ENCODE results near the gene DPH7.
"Not testable (repeated sequence)": the region's sequence is repeated elsewhere in the genome, so short reads cannot be mapped to it uniquely, and the experiment has no call there.

Gene DPH7

DNA sequence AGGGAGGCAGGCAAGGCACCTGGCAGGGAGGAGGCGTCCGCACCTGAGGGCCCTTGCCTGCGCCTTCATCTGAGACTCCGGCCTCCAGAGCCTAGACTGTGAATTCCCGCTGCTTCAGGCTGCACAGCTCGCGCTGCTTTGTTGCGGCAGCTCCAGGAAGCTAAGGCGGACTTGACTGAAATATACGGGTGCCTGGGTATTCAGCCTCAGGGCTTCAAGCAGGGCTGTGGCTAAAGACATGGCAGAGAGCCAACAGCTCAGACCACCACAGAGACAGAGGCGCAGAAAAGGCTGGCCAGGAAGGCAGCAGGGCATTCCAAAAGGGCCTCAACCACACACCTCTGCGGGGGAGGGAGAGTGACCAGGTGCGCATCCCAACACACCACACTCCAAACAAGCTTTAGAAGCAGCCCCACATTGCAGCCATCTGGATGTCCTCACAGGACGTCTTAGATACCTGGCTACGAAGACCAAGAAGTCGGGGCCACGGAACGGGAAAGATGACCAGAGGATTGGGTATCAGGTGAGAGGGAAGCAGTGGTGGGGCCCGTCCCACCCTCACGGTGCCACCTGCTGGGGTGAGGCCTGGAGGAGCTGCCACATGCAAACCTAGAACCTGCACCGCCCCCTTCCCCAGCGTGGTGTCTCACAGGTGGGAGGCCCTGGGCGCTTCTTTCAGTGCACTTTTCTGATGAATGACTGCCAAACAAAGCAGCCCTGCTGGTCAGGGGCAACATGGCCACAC, 1.7 kb upstream of the DPH7 start:
- DNase-seq: no peak

DNA sequence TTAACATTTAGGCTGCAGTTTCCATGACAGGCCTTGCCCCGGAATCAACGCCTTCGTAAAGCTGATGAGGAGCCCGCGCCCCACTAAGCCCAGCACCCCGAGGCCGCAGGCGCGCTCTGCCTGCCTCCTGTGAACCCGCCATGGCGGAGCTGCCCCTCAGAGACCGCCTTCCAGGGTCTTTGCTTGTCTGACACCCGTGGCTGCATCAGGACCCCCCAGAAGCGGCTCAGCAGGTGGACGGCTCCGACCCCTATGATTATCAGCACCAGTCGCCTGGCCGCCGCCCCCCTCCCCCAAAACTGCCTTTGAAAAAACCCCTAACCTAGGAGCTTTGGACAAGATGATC, 507 bp upstream of the DPH7 start:
- DNase-seq: no peak

DNA sequence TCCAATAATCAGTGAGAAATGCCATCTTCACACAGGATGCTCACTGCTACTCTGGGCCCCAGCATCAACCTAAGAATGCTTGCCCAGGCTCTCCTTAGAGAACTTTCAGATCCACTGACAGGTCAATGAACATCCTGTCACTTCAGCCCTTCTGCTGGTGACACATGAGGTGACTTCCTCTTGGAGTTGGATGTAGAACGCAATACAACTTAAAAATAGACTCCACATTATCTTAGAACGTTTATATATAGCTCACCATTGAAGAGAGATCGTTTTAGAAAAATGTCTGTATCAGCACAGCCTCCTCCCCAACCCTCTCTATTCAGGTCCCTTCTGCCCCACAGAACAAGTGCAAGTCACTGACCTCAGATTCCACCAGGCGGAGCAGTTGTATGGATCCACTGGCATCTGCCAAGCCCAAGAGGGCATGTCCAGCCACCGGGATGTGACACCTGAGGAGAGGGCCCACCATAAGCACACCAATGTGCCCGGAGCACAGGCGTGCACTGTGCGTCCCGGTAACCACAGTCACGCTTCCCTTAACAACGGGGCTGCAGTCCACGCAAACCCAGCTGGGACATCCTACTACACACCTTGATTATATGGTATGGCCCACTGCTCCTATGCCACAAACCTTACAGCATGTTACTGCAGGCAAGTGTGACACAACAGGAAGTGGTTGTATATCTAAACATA, 2.9 kb downstream of the DPH7 start:
- DNase-seq: no peak

DNA sequence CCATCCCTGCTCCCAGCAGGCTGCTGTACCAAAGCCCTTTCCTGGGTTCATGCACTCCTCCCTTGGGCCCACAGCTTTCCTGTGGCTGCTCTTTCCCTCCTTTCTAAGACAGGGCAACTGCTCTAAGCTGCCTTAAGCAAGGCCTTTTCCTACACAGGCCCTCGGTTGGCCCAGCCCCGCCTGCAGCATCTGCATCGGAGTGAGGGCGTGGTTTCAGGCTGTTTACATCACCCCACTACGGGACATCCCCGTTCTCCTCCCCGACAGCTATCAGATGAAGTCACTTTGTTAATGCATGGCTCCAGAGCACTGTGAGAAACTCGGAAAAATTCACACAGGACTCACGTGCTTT, 3.4 kb downstream of the DPH7 start:
- peak; percentile 25 for DNase-seq

GRCh38 chr9:137574192-137574591, 4.5 kb downstream of the DPH7 start:
- DNase-seq: no peak

DNA sequence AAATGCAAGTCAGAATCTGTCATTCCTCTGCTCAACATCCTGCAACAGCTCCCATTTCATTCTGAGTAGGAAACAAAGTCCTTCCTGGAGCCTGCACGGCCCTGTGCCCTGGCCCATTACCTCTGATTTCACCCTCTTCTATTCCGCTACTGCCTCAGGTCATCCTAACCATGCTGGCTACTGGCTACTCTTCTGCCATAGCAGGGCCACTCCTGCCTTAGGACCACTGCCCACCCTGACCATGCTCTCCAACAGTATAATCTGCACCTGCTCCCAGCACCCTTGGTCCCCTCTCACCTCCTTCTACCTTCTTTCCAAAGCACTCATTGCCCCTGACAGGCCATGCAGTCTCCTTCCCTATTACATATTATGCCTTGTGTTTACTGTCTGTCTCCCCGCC, 8.2 kb downstream of the DPH7 start:
- no peak for DNase-seq

DNA sequence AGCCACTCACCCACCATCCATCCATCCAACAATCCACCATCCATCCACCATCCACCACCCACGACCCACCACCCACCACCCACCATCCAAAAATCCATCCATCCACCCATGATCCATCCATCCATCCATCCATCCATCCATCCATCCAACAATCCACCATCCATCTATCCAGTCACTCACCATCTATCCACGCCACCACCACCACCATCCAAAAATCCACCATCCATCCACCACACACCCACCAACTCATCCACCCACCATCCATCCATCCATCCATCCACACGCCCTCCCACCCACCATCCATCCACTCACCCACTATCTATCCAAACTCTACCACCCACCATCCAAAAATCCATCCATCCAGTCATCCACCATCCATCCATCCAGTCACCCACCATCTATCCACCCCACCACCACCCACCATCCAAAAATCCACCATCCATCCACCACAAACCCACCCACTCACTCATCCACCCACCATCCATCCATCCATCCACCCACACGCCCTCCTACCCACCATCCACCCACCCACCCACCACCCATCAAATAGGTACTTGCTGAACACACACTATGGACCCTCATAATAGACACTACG, 9.0 kb downstream of the DPH7 start:
- DNase-seq: no peak

DNA sequence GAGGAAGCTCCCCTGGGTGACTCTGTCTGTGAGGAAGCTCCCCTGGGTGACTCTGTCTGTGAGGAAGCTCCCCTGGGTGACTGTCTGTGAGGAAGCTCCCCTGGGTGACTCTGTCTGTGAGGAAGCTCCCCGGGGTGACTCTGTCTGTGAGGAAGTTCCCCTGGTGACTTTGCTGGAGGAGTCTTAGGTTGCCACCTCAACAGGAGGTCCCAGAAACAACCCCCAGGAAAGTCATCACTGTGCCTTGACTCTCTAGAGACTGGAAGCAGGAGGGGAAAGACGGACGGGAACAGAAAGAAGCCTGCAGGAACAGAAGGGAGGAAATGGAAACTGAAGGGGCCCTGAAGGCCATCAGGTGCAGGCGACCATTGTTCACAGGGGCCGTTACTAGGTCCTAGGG, 10.3 kb downstream of the DPH7 start:
- not testable (repeated sequence) for DNase-seq

- no peak for DNase-seq
These were observed 13.8 kb downstream of the DPH7 start for GRCh38 chr9:137564817-137565411.

DNA sequence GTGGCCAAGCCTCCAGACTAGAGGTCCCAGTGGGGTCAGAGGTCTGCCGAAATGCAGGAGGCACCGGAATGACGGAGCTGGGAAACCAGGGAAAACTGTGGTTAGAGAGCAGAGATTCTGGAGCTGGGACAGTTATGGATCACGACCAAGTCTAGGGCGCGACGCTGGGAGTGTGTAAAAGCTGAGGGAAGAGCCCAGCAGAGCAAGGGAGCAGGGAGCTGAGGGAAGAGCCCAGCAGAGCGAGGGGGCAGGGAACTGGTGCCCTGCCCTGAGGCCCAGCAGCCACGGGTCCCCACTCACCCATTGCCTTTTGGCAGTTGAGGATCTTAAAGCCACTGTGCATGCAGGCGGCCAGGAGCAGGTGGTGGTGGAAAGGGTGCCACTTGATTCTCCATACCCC, 14.6 kb downstream of the DPH7 start:
- DNase-seq: no peak

GRCh38 chr9:137558127-137558526, 20.6 kb downstream of the DPH7 start:
- no peak for DNase-seq

- no peak for DNase-seq
These were observed 22.5 kb downstream of the DPH7 start for GRCh38 chr9:137556069-137556838.

DNA sequence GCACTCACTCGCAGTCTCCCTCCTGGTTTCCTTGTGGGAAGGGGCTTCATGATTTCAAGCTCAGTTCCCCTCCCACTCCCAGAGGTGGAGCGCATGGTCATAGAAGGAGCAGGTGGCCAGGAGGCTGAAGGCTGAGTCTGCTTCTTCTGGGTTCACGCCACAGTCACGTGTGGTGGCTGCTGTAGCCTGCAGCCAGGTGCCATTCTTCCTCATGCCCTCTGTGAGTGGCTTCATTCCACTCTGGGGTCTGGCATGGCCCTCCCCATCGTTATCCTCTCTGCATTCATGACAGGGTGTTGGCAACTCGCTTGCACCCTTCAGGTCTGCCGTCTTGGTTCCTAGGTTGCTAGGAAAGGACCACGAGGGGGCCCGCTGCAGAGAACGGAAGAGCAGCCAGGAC, 23.5 kb downstream of the DPH7 start:
- DNase-seq: no peak

DNA sequence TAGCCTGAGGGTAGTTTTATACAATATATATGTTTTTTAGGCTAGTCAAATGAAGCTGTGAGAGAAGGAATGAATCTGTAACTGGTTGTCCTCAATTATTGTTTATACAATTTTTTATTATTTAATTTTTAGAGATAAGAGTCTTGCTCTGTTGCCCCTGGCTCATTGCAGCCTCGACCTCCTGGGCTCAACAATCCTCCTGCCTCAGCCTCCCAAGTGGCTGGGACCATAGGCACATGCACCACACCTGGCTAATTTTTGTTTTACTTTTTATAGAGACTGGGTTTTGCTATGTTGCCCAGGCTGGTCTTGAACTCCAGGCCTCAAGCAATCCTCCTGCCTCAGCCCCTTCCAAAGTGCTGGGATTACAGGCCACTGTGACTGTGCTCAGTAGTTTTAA, 24.4 kb downstream of the DPH7 start:
- no peak for DNase-seq

GRCh38 chr9:137553654-137554053, 25.1 kb downstream of the DPH7 start:
- DNase-seq: not testable (repeated sequence)

DNA sequence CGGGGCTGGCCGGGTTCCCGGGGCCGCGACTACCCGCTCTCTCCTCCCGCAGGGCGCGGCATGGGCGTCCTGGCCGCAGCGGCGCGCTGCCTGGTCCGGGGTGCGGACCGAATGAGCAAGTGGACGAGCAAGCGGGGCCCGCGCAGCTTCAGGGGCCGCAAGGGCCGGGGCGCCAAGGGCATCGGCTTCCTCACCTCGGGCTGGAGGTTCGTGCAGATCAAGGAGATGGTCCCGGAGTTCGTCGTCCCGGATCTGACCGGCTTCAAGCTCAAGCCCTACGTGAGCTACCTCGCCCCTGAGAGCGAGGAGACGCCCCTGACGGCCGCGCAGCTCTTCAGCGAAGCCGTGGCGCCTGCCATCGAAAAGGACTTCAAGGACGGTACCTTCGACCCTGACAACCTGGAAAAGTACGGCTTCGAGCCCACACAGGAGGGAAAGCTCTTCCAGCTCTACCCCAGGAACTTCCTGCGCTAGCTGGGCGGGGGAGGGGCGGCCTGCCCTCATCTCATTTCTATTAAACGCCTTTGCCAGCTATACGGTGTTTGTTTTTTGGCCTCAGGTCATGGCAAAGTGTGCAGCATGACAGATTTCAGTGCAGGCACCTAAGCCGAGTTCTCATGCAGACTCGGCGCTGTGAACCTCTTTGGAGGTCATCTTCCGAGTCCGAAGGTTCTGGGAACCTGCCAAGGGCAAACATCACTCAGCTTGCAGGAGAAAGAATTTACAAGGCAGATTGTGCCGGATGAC, 26.5 kb downstream of the DPH7 start:
- DNase-seq: no peak

DNA sequence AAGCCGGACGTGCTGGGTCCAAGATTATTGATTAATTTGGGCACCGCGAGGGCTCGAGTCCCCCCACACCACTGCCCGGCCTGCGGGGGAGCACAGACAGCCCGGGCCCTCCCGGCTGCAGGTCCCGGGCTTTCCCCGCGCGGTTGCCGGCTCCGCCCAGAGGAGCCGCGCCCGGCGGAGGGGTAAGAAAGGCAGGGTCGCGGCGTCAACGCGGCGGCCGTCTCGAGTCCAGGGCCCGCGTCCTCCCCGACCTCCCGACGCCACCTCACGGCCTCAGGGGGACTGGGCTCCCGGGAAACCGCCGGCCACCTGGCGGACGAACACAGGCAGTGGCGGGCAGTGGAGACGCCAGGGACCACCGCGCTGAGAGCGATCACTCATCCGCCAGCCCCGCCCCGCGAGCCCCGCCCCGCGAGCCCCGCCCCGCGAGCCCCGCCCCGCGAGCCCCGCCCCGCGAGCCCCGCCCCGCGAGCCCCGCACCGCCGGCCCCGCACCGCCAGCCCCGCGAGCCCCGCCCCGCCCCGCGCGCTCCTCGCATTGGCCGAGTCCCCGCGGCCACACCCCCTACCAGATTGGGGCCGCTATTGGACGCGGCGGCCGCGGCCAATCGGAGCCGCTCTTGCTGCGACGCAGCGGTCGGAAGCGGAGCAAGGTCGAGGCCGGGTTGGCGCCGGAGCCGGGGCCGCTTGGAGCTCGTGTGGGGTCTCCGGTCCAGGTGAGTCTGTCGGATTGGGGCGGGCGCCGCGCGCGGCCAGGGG, 27.3 kb downstream of the DPH7 start, which contains the start of gene MRPL41:
TSS of gene MRPL41 (plus strand) at position 616 of the 758 bp plus-strand sequence. CDS start 203 bp downstream, outside the sequence.
- DNase-seq: peak; percentile 87

- not testable (repeated sequence) for DNase-seq
These were observed 27.8 kb downstream of the DPH7 start for GRCh38 chr9:137550958-137551263.

DNA sequence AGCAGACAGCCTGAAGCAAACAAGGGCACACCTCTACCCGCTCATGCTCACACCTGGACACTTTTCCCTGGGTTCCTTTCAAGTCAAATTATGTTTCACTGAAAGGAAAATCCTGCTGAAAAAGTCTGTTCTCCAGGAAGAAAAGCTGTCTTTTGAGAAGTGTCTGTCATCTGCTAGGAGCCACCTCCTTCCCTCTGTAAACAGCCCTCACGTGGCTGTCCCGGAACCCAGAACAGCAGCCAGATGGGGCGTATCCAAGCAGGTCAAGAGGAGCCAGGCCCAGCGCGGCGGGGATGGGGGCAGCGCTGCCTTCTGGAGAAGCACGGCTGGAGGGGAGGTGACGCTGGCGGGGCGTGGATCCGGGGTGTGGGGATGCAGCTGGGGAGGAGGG, 28.5 kb downstream of the DPH7 start, which contains the start of gene PNPLA7:
TSS of gene PNPLA7 (minus strand) at position 172 of the 391 bp plus-strand sequence. CDS start 205 bp downstream, outside the sequence.
- peak; percentile 84 for DNase-seq

DNA sequence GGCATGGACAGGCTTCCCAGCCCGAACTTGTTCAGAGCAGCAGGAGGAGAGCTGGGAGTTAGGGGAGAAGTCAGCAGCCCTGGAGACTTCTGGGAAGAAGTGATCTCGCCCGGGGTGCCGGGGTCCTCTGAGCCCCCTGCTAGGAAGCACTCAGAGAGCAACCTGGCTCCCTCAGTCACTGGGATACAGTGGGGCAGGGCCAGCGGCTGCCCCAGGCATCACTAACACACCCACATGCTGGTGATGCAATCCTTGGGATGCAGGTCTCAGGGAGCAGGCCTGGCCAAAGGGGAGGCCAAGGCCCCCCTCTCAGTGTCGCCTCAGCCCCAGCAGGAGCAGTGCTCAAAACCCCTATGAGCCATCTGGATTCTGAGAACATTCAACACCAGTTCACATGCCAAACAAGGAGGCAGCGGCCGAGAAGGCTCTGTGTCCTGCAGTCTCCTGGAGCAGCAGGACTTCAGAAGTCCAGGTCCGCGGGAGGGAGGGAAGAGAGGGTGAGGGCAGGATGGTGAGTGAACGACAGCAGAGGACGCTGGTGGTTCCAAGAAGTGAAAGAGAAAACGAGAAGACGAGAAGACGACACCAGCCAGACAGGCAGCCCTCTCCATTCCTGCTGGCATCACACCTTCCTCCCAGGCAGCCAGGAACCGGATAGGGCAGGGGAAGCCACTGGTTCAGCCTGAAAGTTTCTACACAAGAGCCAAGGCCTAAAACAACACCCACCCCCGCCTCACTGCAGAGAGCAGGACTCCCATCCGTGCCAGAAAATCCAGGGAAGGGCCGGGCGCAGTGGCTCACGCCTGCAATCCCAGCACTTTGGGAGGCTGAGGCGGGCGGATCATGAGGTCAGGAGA, 30.8 kb downstream of the DPH7 start:
- no peak for DNase-seq

- no peak for DNase-seq
These were observed 33.6 kb downstream of the DPH7 start for GRCh38 chr9:137545123-137545522.

All from midbrain (tissue), 1 donor.